ENCODE data around the gene RCVRN. TPM values are rescaled to one million over a fixed set of nuclear protein-coding genes. Genes with fewer than 3 reads are reported as not detected.

RCVRN gene
- total and polyA plus RNA-seq, 3 donors from 2014 or later: 0.32 to 0.63 (median 0.50) TPM

DNA sequence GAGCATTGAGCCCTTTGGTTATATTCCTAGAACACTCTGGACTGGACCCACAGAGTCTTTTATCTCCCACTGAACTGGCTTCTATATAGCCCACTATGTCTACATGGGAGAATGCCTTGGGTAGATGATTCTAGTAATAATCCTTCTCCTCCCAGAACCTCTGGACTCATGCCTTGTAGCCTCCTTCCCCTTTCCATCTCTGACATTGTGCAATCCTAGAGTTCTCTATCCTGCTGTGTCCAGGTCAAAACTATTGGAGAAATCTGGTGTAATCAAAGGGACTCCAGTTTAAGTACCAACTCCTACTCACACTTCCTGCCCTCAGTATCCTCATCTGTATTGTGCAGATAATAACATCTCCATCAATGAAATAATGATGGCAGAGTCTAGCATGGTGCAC, 9.1 kb downstream of the RCVRN start:
- intact Hi-C loops (cut with DNase I; ENCODE audit: low total_unique reads): no loop called here
- peaks cover 8% of the 10 kb centered on the region for H3K4me1 ChIP-seq
- H3K27ac ChIP-seq: no peak overlapping the region
- H3K4me3 ChIP-seq: no peak overlapping the region
- H3K9me3 ChIP-seq: no peaks in the 10 kb centered on the region
- TF ChIP-seq POLR2A (IDR thresholded peaks at IDR 0.05): no peak
- TF ChIP-seq CTCF (IDR thresholded peaks at IDR 0.05): no peak
- H3K27me3 ChIP-seq: no peaks in the 10 kb centered on the region
- no peak for DNase-seq
- H3K36me3 ChIP-seq (ENCODE audit: low read depth, missing control alignments): no peaks in the 10 kb centered on the region

DNA sequence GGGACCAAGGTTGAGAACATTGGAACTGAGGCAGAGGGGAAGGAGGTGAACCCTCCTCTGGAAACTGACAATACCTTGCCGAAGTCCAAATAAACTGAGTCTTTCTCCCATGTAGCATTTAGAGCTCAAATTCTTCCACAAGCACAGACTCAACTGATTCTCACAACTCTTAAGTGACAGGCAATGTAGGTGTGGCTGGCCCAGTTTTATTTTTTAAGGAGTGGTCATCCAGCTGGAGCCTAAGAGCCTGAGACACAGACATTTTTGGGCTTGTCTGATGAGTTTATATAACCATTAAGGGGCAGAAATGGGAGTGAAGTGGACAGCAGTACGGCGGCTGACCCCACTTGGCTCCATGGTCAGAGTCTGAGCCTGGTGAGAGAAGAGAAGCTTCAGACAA, 10.8 kb downstream of the RCVRN start:
- H3K27me3 ChIP-seq: no peaks in the 10 kb centered on the region
- no peaks in the 10 kb centered on the region for H3K9me3 ChIP-seq
- intact Hi-C loops (cut with DNase I; ENCODE audit: low total_unique reads): no loop called here
- H3K4me3 ChIP-seq: no peak overlapping the region
- H3K4me1 ChIP-seq: peaks cover under 1% of the 10 kb centered on the region
- WGBS, 2 donors: 94 to 97% methylated on average over 3 of the region's 3 CpGs
- no peak for DNase-seq
- TF ChIP-seq POLR2A (IDR thresholded peaks at IDR 0.05): no peak
- no peak for TF ChIP-seq CTCF (IDR thresholded peaks at IDR 0.05)
- no peak overlapping the region for H3K27ac ChIP-seq
- H3K36me3 ChIP-seq (ENCODE audit: low read depth, missing control alignments): no peaks in the 10 kb centered on the region

GRCh38 chr17:9893411-9894012, 11.6 kb downstream of the RCVRN start:
- H3K4me1 ChIP-seq: no peaks in the 10 kb centered on the region
- DNase-seq: no peak
- intact Hi-C loops (cut with DNase I; ENCODE audit: low total_unique reads): no loop called here
- TF ChIP-seq POLR2A (IDR thresholded peaks at IDR 0.05): no peak
- TF ChIP-seq CTCF (IDR thresholded peaks at IDR 0.05): no peak
- 55 to 65% methylated on average over 3 of the region's 3 CpGs for WGBS, 2 donors
- H3K36me3 ChIP-seq (ENCODE audit: low read depth, missing control alignments): no peaks in the 10 kb centered on the region
- no peak overlapping the region for H3K27ac ChIP-seq
- no peaks in the 10 kb centered on the region for H3K27me3 ChIP-seq
- H3K4me3 ChIP-seq: no peak overlapping the region
- H3K9me3 ChIP-seq: no peaks in the 10 kb centered on the region

- H3K27ac ChIP-seq: no peak overlapping the region
- H3K27me3 ChIP-seq: no peaks in the 10 kb centered on the region
- no peaks in the 10 kb centered on the region for H3K4me1 ChIP-seq
- no peak overlapping the region for H3K4me3 ChIP-seq
- H3K9me3 ChIP-seq: no peaks in the 10 kb centered on the region
- DNase-seq: peak; percentile 65
- no peaks in the 10 kb centered on the region for H3K36me3 ChIP-seq (ENCODE audit: low read depth, missing control alignments)
- TF ChIP-seq CTCF (IDR thresholded peaks at IDR 0.05) (peak; percentile 33 to 60 (median 59)), POLR2A (IDR thresholded peaks at IDR 0.05) (no peak)
- WGBS, 2 donors: 16 to 48% methylated on average over 2 of the region's 2 CpGs
- intact Hi-C loops (cut with DNase I; ENCODE audit: low total_unique reads): no loop called here
Observed at GRCh38 chr17:9890124-9890523, 14.9 kb downstream of the RCVRN start.

- TF ChIP-seq CTCF (IDR thresholded peaks at IDR 0.05) (no peak), POLR2A (IDR thresholded peaks at IDR 0.05) (no peak)
- no peaks in the 10 kb centered on the region for H3K4me1 ChIP-seq
- no peak overlapping the region for H3K4me3 ChIP-seq
- no peak for DNase-seq
- no peaks in the 10 kb centered on the region for H3K9me3 ChIP-seq
- WGBS, 2 donors: 94 to 100% methylated on average over 6 to 8 of the region's 8 CpGs
- no peak overlapping the region for H3K27ac ChIP-seq
- intact Hi-C loops (cut with DNase I; ENCODE audit: low total_unique reads): no loop called here
- H3K36me3 ChIP-seq (ENCODE audit: low read depth, missing control alignments): no peaks in the 10 kb centered on the region
- H3K27me3 ChIP-seq: no peaks in the 10 kb centered on the region
Observed at GRCh38 chr17:9887508-9887907, 17.6 kb downstream of the RCVRN start.

Data from testis (tissue), 3 donors.